Caco-2 (cell line): ENCODE measurements around the gene MGMT. TPM values are rescaled to one million over a fixed set of nuclear protein-coding genes. Genes with fewer than 3 reads are reported as not detected.

Source experiments
- BruUV-seq: library from RNA; stranded (reverse); fragments of 400-500 nt; replicated peaks from 2 replicates; lab custom pipeline; 2021; lab: Mats Ljungman, UMichigan
- CTCF ChIA-PET: fragments of 300-600 bp; sonication (Branson Sonifier 250); formaldehyde crosslinking; loops from one replicate; lab custom pipeline; 2022; ENCODE audit warnings: antibody characterized with exemption; lab: Charles Lee
- POLR2A ChIA-PET: fragments of 300-600 bp; sonication (Branson Sonifier 250); formaldehyde crosslinking; loops from one replicate; lab custom pipeline; 2022; ENCODE audit warnings: antibody characterized with exemption; lab: Charles Lee
- DNase-seq, 2 experiments: peaks; one replicate each; pipeline versions ENCODE4 v3.0.0 to v3.0.0-alpha.2; 2020 to 2022
- H3K27me3 ChIP-seq: replicated peaks from 2 replicates; pipeline ENCODE4 v1.6.0; 2011; ENCODE audit warnings: low read length; ENCODE audit not compliant: control insufficient read depth, insufficient read depth
- H3K36me3 ChIP-seq: 2 replicates; pipeline ENCODE4 v1.5.1; 2011; ENCODE audit warnings: low read length; ENCODE audit not compliant: control insufficient read depth, insufficient read depth
- H3K4me1 ChIP-seq: fragments of 250-450 bp; sonication (Bioruptor Pico); 2 replicates; pipeline ENCODE4 v1.5.1; 2020; ENCODE audit warnings: mild to moderate bottlenecking
- H3K4me3 ChIP-seq: 2 replicates; pipeline ENCODE4 v1.5.1; 2011; ENCODE audit warnings: low read depth, mild to moderate bottlenecking, control low read depth, low read length
- H3K9me3 ChIP-seq: fragments of 250-450 bp; sonication (Bioruptor Pico); 2 replicates; pipeline ENCODE4 v1.5.1; 2020; ENCODE audit warnings: mild to moderate bottlenecking, moderate library complexity
- H3K27ac Mint-ChIP-seq: one replicate; pipeline ENCODE4 v1.8.0; 2022; ENCODE audit warnings: mixed read lengths; ENCODE audit not compliant: unreplicated experiment
- H3K27me3 Mint-ChIP-seq: one replicate; pipeline ENCODE4 v1.8.0; 2022; ENCODE audit warnings: mixed read lengths; ENCODE audit not compliant: insufficient read depth, unreplicated experiment
- H3K36me3 Mint-ChIP-seq: one replicate; pipeline ENCODE4 v1.8.0; 2022; ENCODE audit warnings: mild to moderate bottlenecking, mixed read lengths; ENCODE audit not compliant: insufficient read depth, unreplicated experiment
- H3K4me1 Mint-ChIP-seq: one replicate; pipeline ENCODE4 v1.8.0; 2022; ENCODE audit warnings: low read depth, mixed read lengths; ENCODE audit not compliant: unreplicated experiment
- H3K4me3 Mint-ChIP-seq: one replicate; pipeline ENCODE4 v1.8.0; 2022; ENCODE audit warnings: mild to moderate bottlenecking, moderate library complexity, mixed read lengths; ENCODE audit not compliant: unreplicated experiment
- H3K9me3 Mint-ChIP-seq: one replicate; pipeline ENCODE4 v1.8.0; 2022; ENCODE audit warnings: mixed read lengths; ENCODE audit not compliant: unreplicated experiment
- CTCF ChIP-seq, 2 experiments: fragments of 200-600 bp in 1 of 2; IDR thresholded peaks; 1 replicate in 1 of 2; 2 replicates in 1 of 2; pipeline versions ENCODE4 v1.5.1 to v1.8.0; 2011 to 2022; ENCODE audit warnings: antibody characterized with exemption in 1 of 2, control low read depth in 1 of 2, inconsistent platforms in 1 of 2, low read depth in 1 of 2, low read length in 1 of 2, mild to moderate bottlenecking in 1 of 2, moderate library complexity in 1 of 2; ENCODE audit not compliant: insufficient read depth in 1 of 2, severe bottlenecking in 1 of 2, unreplicated experiment in 1 of 2
- intact Hi-C: fragments of 100-400 bp; cut with micrococcal nuclease; formaldehyde crosslinking; loops from one replicate; pipeline ENCODE4 v1.10.0; 2022; ENCODE audit not compliant: unreplicated experiment
- total RNA-seq: library from RNA; stranded (reverse); gene quantifications from 2 replicates; pipeline ENCODE4 v1.2.3, GENCODE V29; 2022

The MGMT gene
- total RNA-seq, 1 experiment from 2014 or later = 57.0 TPM

- BruUV-seq = no TSS peak
- DNase-seq = no peak
- H3K36me3 Mint-ChIP-seq = no peaks in the 10 kb centered on the region
- H3K9me3 ChIP-seq = no peaks in the 10 kb centered on the region
- no peak for TF ChIP-seq CTCF (IDR thresholded peaks at IDR 0.05; ENCODE audit: insufficient read depth in 1 of 2, low read depth in 1 of 2, low read length in 1 of 2, severe bottlenecking in 1 of 2, unreplicated experiment in 1 of 2)
- H3K9me3 Mint-ChIP-seq = no peaks in the 10 kb centered on the region
- H3K36me3 ChIP-seq = no peaks in the 10 kb centered on the region
- no peaks in the 10 kb centered on the region for H3K27me3 ChIP-seq
- ChIA-PET CTCF (no interaction called here), POLR2A (no interaction called here)
- intact Hi-C loops = no loop called here
- H3K4me3 ChIP-seq = no peak overlapping the region
- H3K4me3 Mint-ChIP-seq = no peak overlapping the region
- H3K4me1 ChIP-seq = no peaks in the 10 kb centered on the region
- no peaks in the 10 kb centered on the region for H3K4me1 Mint-ChIP-seq
- no peak overlapping the region for H3K27ac Mint-ChIP-seq
- H3K27me3 Mint-ChIP-seq = no peaks in the 10 kb centered on the region
These were observed 47.6 kb upstream of the MGMT start for GRCh38 chr10:129419397-129419796.

GRCh38 chr10:129421399-129422010 lies 45.5 kb upstream of the MGMT start:
- Histone ChIP-seq H3K27me3 (no peaks in the 10 kb centered on the region), H3K4me3 (no peak overlapping the region), H3K4me1 (peaks cover 5% of the 10 kb centered on the region), H3K36me3 (no peaks in the 10 kb centered on the region), H3K9me3 (no peaks in the 10 kb centered on the region)
- POLR2A ChIA-PET = no interaction called here
- Mint-ChIP-seq H3K27ac (no peak overlapping the region), H3K4me3 (no peak overlapping the region), H3K9me3 (no peaks in the 10 kb centered on the region), H3K27me3 (no peaks in the 10 kb centered on the region), H3K4me1 (peaks cover 1% of the 10 kb centered on the region), H3K36me3 (no peaks in the 10 kb centered on the region)
- no peak for TF ChIP-seq CTCF (IDR thresholded peaks at IDR 0.05; ENCODE audit: insufficient read depth in 1 of 2, low read depth in 1 of 2, low read length in 1 of 2, severe bottlenecking in 1 of 2, unreplicated experiment in 1 of 2)
- CTCF ChIA-PET = no interaction called here
- intact Hi-C loops = no loop called here
- BruUV-seq = no TSS peak
- DNase-seq = no peak

- no TSS peak for BruUV-seq
- H3K36me3 Mint-ChIP-seq = no peaks in the 10 kb centered on the region
- peaks cover 15% of the 10 kb centered on the region for H3K4me1 ChIP-seq
- ChIA-PET POLR2A (no interaction called here), CTCF (no interaction called here)
- intact Hi-C loops = no loop called here
- H3K27ac Mint-ChIP-seq = no peak overlapping the region
- no peak overlapping the region for H3K4me3 ChIP-seq
- H3K9me3 Mint-ChIP-seq = no peaks in the 10 kb centered on the region
- H3K4me1 Mint-ChIP-seq = peaks cover 5% of the 10 kb centered on the region
- TF ChIP-seq CTCF (IDR thresholded peaks at IDR 0.05; ENCODE audit: insufficient read depth in 1 of 2, low read depth in 1 of 2, low read length in 1 of 2, severe bottlenecking in 1 of 2, unreplicated experiment in 1 of 2) = no peak
- no peak for DNase-seq
- H3K27me3 Mint-ChIP-seq = no peaks in the 10 kb centered on the region
- H3K36me3 ChIP-seq = no peaks in the 10 kb centered on the region
- H3K27me3 ChIP-seq = no peaks in the 10 kb centered on the region
- no peak overlapping the region for H3K4me3 Mint-ChIP-seq
- H3K9me3 ChIP-seq = no peaks in the 10 kb centered on the region
These were observed 42.1 kb upstream of the MGMT start for GRCh38 chr10:129424978-129425377.
